Muscle of leg (tissue), 11 donors: ENCODE measurements around the gene PGAM2. TPM values are rescaled to one million over a fixed set of nuclear protein-coding genes. Genes with fewer than 3 reads are reported as not detected.

Source experiments
- DNase-seq: peaks from one replicate; pipeline ENCODE4 v3.0.0; 2013
- H3K27ac ChIP-seq: one replicate; pipeline ENCODE4 v1.5.1; 2013; ENCODE audit warnings: mild to moderate bottlenecking, low read length, control low read depth
- H3K27me3 ChIP-seq: one replicate; pipeline ENCODE4 v1.6.1; 2013; ENCODE audit warnings: low read length; ENCODE audit not compliant: control insufficient read depth, insufficient read depth
- H3K36me3 ChIP-seq: one replicate; pipeline ENCODE4 v1.6.1; 2013; ENCODE audit warnings: low read length; ENCODE audit not compliant: control insufficient read depth, insufficient read depth
- H3K4me1 ChIP-seq: one replicate; pipeline ENCODE4 v1.6.1; 2013; ENCODE audit warnings: low read length; ENCODE audit not compliant: control insufficient read depth, insufficient read depth
- H3K4me3 ChIP-seq: one replicate; pipeline ENCODE4 v1.5.1; 2013; ENCODE audit warnings: low read length, control low read depth
- H3K9me3 ChIP-seq: replicated peaks from 2 replicates; pipeline ENCODE4 v1.6.1; 2013; ENCODE audit warnings: low read depth, low read length; ENCODE audit not compliant: control insufficient read depth
- WGBS: methylation state at CpG from one replicate; pipeline ENCODE4 v1.1.5; 2013; ENCODE audit warnings: missing lambda C conversion rate; ENCODE audit not compliant: insufficient coverage; 5-methylcytosine and 5-hydroxymethylcytosine counted together
- polyA plus RNA-seq, 8 donors: library from polyadenylated mRNA; unstranded; fragments of 120-200 nt; gene quantifications; one replicate each; pipeline versions ENCODE4 v1.2.1 to v1.2.3, GENCODE V29; 2013; ENCODE audit warnings: inconsistent platforms in 1 of 8, low replicate concordance in 1 of 8; ENCODE audit not compliant: insufficient read length in 8 of 8, insufficient read depth in 1 of 8
- total RNA-seq: library from RNA; stranded (reverse); fragments of 120-200 nt; gene quantifications from one replicate; pipeline ENCODE4 v1.2.4, GENCODE V29; 2013

PGAM2 gene
- total and polyA plus RNA-seq, 9 donors = 116 to 412 (median 276) TPM

DNA sequence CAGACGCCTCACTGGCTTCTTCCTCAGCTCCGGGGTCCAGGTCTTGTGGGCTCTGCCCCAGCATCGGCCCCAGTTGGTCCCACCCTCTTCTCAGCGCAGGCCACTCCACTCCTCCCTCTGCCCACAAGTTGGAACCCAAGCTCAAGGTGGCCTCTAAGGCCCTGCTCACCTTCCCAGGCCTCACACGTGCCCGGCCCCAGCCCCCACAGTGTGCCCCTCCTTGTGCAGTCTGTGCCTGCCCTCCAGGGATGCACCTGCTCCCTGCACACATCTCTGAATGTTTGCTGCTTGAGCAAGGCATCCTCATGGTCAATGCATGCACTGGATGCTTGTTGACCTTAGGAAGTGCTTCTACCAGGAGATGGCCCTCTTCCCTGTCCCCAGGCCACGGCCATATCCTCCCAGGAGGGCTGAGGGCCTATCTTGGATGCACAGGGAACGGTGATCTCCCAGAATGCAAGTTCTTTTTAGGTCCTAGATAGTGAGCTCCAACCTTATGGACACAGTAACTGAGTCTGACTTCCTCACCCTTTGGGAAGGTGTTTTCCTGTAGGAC is 31.0 kb upstream of the PGAM2 start:
- Histone ChIP-seq H3K4me3 (no peak overlapping the region), H3K4me1 (peaks cover 23% of the 10 kb centered on the region), H3K36me3 (no peaks in the 10 kb centered on the region), H3K27me3 (no peaks in the 10 kb centered on the region), H3K9me3 (no peaks in the 10 kb centered on the region), H3K27ac (no peak overlapping the region)
- WGBS = 78% methylated on average over 7 of the region's 8 CpGs
- DNase-seq = no peak

DNA sequence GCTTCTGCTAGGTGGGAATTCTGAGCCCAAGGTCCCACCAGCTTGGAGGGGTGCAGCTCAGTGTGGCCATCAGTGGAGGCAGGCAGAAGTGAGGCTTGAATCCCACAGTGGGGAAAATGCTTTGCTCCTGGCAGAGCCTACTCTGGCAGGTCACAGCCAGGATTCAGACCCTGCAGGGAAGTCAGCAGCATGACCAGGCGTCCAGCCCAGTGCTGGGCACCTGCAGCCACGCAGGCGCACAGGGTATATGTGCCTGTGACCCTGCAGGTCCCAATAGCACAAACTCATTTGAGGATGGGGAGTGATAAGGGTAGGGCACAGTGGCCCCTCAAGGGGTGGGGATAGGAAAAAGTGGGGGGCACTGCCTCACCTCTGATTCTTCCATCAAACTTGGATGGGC is 30.4 kb upstream of the PGAM2 start:
- H3K4me3 ChIP-seq = no peak overlapping the region
- H3K9me3 ChIP-seq = no peaks in the 10 kb centered on the region
- 100% methylated on average over 1 of the region's 3 CpGs for WGBS
- H3K4me1 ChIP-seq = peaks cover 17% of the 10 kb centered on the region
- no peak for DNase-seq
- H3K27me3 ChIP-seq = no peaks in the 10 kb centered on the region
- H3K36me3 ChIP-seq = no peaks in the 10 kb centered on the region
- no peak overlapping the region for H3K27ac ChIP-seq

DNA sequence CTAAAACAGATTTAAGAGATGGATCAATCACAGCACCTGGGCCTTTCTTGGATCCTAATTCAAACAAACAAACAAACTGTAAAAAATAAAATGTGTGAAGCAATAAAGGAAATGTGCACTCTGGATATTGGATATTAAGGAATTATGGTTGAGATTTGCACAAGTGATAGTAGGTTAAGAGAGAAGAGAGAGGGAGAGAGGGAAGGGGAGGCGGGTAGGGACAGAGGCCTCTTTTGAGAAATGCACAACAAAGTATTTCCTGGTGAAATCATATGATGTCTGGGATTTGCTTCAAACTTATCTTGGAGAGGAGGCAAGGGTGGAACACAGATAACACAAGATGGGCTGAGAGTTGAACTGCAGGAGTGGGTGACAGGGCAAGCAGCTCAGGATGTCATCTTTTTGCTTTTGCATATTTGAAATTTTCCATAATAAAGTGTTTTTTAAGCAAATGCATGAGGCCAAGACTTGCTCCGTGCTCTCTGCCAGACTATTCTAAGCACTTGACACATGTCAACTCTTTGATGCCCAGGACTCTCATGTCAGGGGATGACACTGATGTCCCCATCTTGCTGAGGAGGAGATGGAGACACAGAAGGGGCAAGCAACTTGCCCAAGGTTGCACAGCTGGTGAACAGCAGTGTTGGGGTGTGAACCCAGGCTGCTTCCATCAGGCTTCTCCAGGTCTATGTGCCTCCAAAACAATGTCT is 29.7 kb upstream of the PGAM2 start:
- H3K27ac ChIP-seq = peak overlapping the region; percentile 38
- WGBS = 29% methylated on average over 1 of the region's 2 CpGs
- DNase-seq = no peak

DNA sequence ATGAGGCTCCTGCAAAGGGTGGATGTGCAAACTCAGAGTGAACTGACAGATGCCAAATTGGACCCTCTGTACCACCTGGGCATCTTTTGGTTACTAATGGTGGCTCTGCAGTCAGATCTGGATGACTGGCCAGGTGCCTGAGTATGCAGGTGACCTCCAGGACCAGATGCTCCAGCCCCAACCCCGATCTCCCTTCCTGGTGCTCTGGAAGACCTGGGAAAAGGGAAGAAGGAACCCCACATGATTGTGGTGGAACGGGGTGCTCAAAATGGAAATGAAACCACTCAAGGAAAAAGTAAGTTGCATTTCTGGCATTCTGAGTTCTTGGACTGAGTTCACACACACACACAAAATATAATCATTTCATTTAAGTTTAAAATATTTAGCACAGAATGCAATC is 29.0 kb upstream of the PGAM2 start:
- Histone ChIP-seq H3K4me1 (peaks cover 11% of the 10 kb centered on the region), H3K4me3 (no peak overlapping the region), H3K36me3 (no peaks in the 10 kb centered on the region), H3K27me3 (no peaks in the 10 kb centered on the region), H3K27ac (no peak overlapping the region), H3K9me3 (no peaks in the 10 kb centered on the region)
- DNase-seq = no peak
- no CpG with 5 or more reads among the region's 2 CpGs for WGBS

More for the DNA sequence above, 29.7 kb upstream of the PGAM2 start:
- Histone ChIP-seq H3K9me3 (no peaks in the 10 kb centered on the region), H3K4me3 (no peak overlapping the region), H3K4me1 (peaks cover 13% of the 10 kb centered on the region), H3K36me3 (no peaks in the 10 kb centered on the region), H3K27me3 (no peaks in the 10 kb centered on the region)

DNA sequence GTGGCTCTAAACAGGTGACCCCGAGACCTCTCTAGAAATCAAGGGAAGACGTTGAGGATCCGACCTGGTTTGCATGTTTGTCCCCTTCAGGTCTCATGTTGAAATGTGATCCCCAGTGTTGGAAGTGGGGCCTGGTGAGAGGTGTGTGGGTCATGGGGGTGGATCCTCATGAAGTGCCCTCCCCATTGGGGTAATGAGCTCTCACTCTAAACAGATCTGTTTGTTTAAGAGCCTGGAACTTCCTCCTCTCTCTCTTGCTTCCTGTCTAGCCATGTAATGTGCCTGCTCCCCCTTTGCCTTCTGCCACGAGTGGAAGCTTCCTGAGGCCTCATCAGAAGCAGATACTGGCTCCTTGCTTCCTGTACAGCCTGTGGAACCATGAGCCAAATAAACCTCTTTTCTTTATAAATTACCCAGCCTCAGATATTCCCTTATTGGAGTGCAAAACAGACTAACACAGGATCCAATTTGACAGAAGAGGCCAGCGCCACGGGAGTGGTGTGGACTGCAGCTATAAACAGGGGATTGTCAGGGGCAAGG is 27.8 kb upstream of the PGAM2 start:
- WGBS = 86% methylated on average over 4 of the region's 6 CpGs

DNA sequence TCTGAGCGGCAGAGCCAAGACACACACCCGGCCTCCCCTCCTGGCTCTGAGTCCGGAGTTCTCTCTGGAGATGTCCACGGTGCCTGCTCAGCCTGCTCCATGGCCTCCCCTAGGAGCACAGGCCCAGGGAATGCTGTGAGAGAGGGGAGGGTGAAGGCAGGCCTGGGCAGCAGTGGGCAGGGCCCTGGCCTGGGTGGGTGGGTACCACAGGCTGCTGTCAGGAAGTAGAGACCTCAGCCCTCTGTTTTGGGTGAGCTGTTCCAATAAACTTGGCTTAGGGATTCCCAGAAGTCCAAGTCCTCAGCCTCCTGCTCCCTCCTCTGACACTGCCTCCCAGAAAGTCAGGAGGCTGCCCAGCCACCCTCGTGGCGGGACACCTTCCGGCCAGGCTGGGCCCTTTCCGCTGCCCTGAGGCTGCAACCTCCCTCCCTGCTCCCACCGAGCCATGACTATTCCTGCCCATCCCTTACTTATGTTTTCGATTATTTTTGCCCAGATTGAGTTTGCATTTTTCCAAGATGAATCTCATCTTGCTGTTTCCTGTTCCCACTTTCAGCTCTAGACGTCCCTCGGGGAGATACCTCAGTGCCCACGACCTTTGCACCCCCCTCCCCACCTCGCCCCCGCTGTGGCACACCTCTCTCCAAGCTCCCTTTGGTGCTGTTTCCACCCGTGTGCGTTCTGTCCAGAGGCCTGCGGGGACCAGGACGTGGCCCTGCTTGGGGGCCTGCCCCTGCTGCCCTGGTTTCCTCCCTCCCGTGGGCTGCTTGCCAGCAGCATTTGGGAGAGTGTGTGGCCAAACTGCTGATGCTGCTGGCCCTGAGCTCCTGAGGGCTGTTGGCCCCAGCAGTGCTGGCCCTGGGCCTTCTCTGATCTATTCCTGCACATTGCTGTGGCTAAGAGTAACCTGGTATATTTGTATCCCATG is 22.8 kb upstream of the PGAM2 start:
- H3K4me3 ChIP-seq = no peak overlapping the region
- peak overlapping the region; percentile 85 for H3K27ac ChIP-seq
- H3K9me3 ChIP-seq = no peaks in the 10 kb centered on the region
- WGBS = 26% methylated on average over 19 of the region's 20 CpGs
- peak; percentile 76 for DNase-seq
- peaks cover 20% of the 10 kb centered on the region for H3K4me1 ChIP-seq
- H3K36me3 ChIP-seq = no peaks in the 10 kb centered on the region
- no peaks in the 10 kb centered on the region for H3K27me3 ChIP-seq

More for the DNA sequence above, 27.8 kb upstream of the PGAM2 start:
- DNase-seq = no peak
- H3K36me3 ChIP-seq = no peaks in the 10 kb centered on the region
- H3K4me1 ChIP-seq = peaks cover 18% of the 10 kb centered on the region
- no peaks in the 10 kb centered on the region for H3K27me3 ChIP-seq
- no peak overlapping the region for H3K4me3 ChIP-seq
- H3K9me3 ChIP-seq = no peaks in the 10 kb centered on the region
- no peak overlapping the region for H3K27ac ChIP-seq

DNA sequence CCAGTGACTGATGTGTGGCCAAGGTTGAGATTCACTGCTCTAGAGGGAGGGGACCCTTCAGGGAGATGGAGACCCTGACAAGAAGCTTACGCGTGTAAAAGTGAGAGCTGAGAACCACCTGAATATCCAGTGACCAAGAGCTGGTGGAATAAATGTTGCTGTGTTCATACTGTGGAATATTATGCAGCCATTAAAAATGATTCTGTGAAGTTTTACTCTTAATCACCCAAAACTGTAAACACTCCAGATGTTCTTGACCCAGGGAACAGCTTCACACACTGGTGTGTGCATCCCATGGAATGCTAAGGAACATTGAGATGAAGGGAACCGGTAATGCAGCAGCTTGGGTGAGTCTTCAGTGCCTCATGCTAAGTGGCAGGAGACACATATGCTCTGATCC is 21.3 kb upstream of the PGAM2 start:
- DNase-seq = no peak
- Histone ChIP-seq H3K4me3 (no peak overlapping the region), H3K9me3 (no peaks in the 10 kb centered on the region), H3K27ac (no peak overlapping the region), H3K36me3 (no peaks in the 10 kb centered on the region), H3K27me3 (no peaks in the 10 kb centered on the region), H3K4me1 (peaks cover 20% of the 10 kb centered on the region)
- 100% methylated on average over 3 of the region's 3 CpGs for WGBS

DNA sequence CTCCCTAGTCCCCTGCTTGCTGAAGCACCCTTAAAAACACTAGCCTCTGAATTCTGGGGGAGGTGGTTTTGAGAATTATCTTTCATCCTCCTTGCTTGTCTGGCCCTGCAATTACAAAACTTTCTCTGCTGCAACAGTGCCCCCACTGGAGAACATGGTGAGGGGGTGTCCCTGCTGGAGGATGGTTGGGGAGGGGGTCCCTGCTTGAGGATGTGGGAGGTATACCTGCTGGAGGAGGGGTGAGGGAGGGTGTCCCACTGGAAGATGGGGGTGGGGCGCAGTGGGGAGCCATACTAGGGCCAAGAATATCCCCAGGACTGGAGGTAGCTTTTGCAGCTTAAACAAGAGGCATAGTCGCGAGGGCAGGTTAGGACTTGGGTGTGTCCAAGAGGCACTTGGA is 20.2 kb upstream of the PGAM2 start:
- no peak for DNase-seq

DNA sequence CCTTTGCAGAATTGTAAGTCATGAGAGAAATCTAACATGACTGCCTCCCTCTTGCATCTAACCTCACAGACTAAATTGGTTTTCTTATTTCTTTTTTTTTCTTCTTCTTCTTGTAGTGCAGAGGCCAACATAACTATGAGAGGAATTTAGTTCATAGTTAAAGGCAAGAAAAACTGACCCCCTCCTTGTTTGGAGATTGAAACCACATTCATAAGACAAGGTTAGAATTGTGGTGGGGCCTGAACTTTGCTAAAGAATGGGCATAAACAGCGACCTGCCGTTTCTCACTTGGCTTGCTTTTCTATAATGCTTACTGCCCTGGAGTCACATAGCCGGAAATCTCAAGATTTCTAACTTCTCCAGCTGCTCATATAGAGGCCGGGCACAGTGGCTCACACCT is 19.3 kb upstream of the PGAM2 start:
- peak overlapping the region; percentile 17 for H3K27ac ChIP-seq
- H3K36me3 ChIP-seq = peaks cover 10% of the 10 kb centered on the region
- no peak for DNase-seq
- no peaks in the 10 kb centered on the region for H3K27me3 ChIP-seq
- H3K9me3 ChIP-seq = no peaks in the 10 kb centered on the region
- H3K4me3 ChIP-seq = no peak overlapping the region
- 68% methylated on average over 4 of the region's 4 CpGs for WGBS
- peaks cover 33% of the 10 kb centered on the region for H3K4me1 ChIP-seq

More for the DNA sequence above, 20.2 kb upstream of the PGAM2 start:
- 73% methylated on average over 3 of the region's 3 CpGs for WGBS
- Histone ChIP-seq H3K9me3 (no peaks in the 10 kb centered on the region), H3K36me3 (peaks cover 1% of the 10 kb centered on the region), H3K27ac (no peak overlapping the region), H3K27me3 (no peaks in the 10 kb centered on the region), H3K4me1 (peaks cover 31% of the 10 kb centered on the region), H3K4me3 (no peak overlapping the region)

DNA sequence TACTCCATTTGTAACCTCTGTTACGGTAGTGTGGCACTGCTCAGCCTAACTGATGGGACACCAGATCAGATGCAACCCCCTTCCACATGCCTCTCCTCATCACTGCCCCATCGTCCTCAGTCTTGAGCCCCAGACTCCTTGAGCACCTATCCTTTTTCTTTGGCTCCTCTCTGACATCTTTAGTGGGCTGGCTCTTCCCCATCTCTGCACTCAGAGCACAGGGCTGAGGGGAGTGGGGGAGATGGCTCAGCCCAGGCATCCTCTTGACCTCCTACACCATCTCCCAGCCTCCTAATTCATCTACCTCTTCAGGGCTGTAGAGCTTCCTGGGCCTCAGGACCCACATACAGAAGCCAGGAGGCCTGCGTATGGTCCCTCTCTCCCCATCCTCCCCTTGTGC is 18.4 kb upstream of the PGAM2 start:
- H3K27ac ChIP-seq = no peak overlapping the region
- H3K4me3 ChIP-seq = no peak overlapping the region
- no peak for DNase-seq
- H3K27me3 ChIP-seq = no peaks in the 10 kb centered on the region
- 67% methylated on average over 1 of the region's 3 CpGs for WGBS
- H3K9me3 ChIP-seq = no peaks in the 10 kb centered on the region
- H3K36me3 ChIP-seq = peaks cover 19% of the 10 kb centered on the region
- peaks cover 33% of the 10 kb centered on the region for H3K4me1 ChIP-seq
